Esophagus muscularis mucosa (tissue), 4 donors: ENCODE measurements around the gene EI24. TPM values are rescaled to one million over a fixed set of nuclear protein-coding genes. Genes with fewer than 3 reads are reported as not detected.
A peak's percentile ranks its signal among the peaks of the same experiment; 100 is the strongest.

Source experiments
- DNase-seq: peaks from one replicate; pipeline ENCODE4 v3.0.0-alpha.2; 2017; ENCODE audit errors: extremely low spot score
- H3K27ac ChIP-seq, 4 donors: fragments of 200-600 bp; sonication (generic); replicated peaks in 1 of 4; 1 replicate in 3 of 4; 2 replicates in 1 of 4; pipeline ENCODE4 v1.5.1; 2016 to 2019; ENCODE audit warnings: mild to moderate bottlenecking in 1 of 4
- H3K27me3 ChIP-seq, 4 donors: fragments of 200-600 bp; sonication (generic); one replicate each; pipeline versions ENCODE4 v1.5.1 to v1.6.0; 2016 to 2019
- H3K36me3 ChIP-seq, 4 donors: fragments of 200-600 bp; sonication (generic); one replicate each; pipeline ENCODE4 v1.5.1; 2016 to 2019
- H3K4me1 ChIP-seq, 4 donors: fragments of 200-600 bp; sonication (generic); one replicate each; pipeline ENCODE4 v1.5.1; 2016 to 2019
- H3K4me3 ChIP-seq, 4 donors: fragments of 200-600 bp; sonication (generic); 1 replicate in 2 of 4; 2 replicates in 2 of 4; pipeline ENCODE4 v1.5.1; 2016 to 2019; ENCODE audit warnings: mild to moderate bottlenecking in 4 of 4, moderate library complexity in 1 of 4
- H3K9me3 ChIP-seq, 4 donors: fragments of 200-600 bp; sonication (generic); 1 replicate in 3 of 4; 2 replicates in 1 of 4; pipeline ENCODE4 v1.5.1; 2016 to 2019
- EP300 ChIP-seq: sonication (generic); formaldehyde crosslinking; IDR thresholded peaks from one replicate; pipeline ENCODE4 v1.6.1; 2017; ENCODE audit warnings: antibody characterized with exemption
- POLR2A ChIP-seq: fragments of 450-650 bp; IDR thresholded peaks from one replicate; pipeline ENCODE4 v1.6.1; 2017; ENCODE audit warnings: antibody characterized with exemption, moderate library complexity, mild to moderate bottlenecking, low read depth
- POLR2AphosphoS5 ChIP-seq, 2 donors: sonication (generic); formaldehyde crosslinking; IDR thresholded peaks; one replicate each; pipeline ENCODE4 v1.6.1; 2017; ENCODE audit warnings: antibody characterized with exemption in 2 of 2
- WGBS: methylation state at CpG from one replicate; pipeline ENCODE4 v1.1.5; 2018; 5-methylcytosine and 5-hydroxymethylcytosine counted together
- intact Hi-C: fragments of 100-400 bp; cut with DNase I; formaldehyde crosslinking; loops from one replicate; pipeline ENCODE4 v1.15.1; 2023
- total RNA-seq, 4 donors: library from RNA; depleted of rRNA; stranded (reverse); fragments of >200 nt; gene quantifications; one replicate each; pipeline versions ENCODE4 v1.1.0 to v1.2.1, GENCODE V29; 2016
- TF ChIP-seq, protein P1 (sequence below), 3 experiments: fragments of 200-600 bp in 2 of 3; fragments of 450-650 bp in 1 of 3; sonication (generic) in 2 of 3; IDR thresholded peaks; one replicate each; pipeline ENCODE4 v1.5.1; 2017 to 2019; ENCODE audit warnings: antibody characterized with exemption in 3 of 3, mild to moderate bottlenecking in 2 of 3, moderate library complexity in 1 of 3

EI24 gene
- total RNA-seq, 4 donors from 2014 or later: 65.4 to 81.3 (median 75.0) TPM

DNA sequence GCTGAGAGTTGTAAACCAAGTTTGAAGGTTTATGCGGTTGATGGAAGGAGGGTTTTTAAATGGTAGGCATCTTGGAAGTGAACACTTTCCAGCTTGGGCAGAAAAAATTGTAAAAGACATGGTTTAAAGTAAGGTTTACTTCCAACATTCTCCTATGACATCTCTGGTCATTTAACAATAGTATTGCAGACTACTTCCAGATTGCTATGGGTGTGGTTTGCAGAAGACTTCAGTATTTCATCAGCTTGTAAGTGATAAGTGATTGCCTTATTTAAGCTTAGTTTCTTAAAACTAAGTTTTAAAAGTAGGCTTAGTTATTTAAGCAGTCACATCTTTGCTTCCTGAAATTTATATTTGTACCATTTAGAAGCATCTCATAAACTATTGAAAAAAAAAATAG lies 16.2 kb downstream of the EI24 start:
- no peak overlapping the region for H3K4me3 ChIP-seq
- no peaks in the 10 kb centered on the region for H3K27me3 ChIP-seq
- no peak overlapping the region for H3K27ac ChIP-seq
- H3K36me3 ChIP-seq: peaks cover 36 to 49% (median 40%) of the 10 kb centered on the region in 4 donors
- WGBS: 97% methylated on average over 1 of the region's 1 CpG
- H3K9me3 ChIP-seq: no peaks in the 10 kb centered on the region
- intact Hi-C loops: no loop called here
- TF ChIP-seq POLR2A: no peak
- TF ChIP-seq EP300: no peak
- TF ChIP-seq POLR2AphosphoS5 (IDR thresholded peaks at IDR 0.05): no peak
- TF ChIP-seq, protein P1, sequence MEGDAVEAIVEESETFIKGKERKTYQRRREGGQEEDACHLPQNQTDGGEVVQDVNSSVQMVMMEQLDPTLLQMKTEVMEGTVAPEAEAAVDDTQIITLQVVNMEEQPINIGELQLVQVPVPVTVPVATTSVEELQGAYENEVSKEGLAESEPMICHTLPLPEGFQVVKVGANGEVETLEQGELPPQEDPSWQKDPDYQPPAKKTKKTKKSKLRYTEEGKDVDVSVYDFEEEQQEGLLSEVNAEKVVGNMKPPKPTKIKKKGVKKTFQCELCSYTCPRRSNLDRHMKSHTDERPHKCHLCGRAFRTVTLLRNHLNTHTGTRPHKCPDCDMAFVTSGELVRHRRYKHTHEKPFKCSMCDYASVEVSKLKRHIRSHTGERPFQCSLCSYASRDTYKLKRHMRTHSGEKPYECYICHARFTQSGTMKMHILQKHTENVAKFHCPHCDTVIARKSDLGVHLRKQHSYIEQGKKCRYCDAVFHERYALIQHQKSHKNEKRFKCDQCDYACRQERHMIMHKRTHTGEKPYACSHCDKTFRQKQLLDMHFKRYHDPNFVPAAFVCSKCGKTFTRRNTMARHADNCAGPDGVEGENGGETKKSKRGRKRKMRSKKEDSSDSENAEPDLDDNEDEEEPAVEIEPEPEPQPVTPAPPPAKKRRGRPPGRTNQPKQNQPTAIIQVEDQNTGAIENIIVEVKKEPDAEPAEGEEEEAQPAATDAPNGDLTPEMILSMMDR (IDR thresholded peaks at IDR 0.05): no peak
- no peak for DNase-seq
- no peaks in the 10 kb centered on the region for H3K4me1 ChIP-seq

DNA sequence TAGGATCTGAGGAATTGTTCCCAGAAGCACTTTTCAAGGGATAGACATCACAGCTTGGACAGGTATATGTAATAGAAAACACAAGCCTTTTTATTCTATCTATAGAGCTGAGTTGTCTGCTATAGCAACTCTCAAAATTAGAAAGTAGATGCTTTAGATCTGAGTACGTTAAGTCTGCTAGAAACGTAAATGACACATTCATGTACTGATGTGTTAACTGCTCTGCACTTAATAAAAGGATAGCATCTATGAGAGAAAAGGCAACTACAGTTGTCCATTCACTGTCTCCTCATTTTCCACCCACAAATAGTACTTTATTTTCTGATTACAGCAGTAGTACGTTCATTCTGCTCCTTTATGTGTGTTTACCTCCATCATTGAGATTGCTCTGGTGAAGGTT lies 17.3 kb downstream of the EI24 start:
- no peaks in the 10 kb centered on the region for H3K27me3 ChIP-seq
- intact Hi-C loops: no loop called here
- no peak overlapping the region for H3K27ac ChIP-seq
- H3K4me3 ChIP-seq: no peak overlapping the region
- no peak for TF ChIP-seq POLR2A
- DNase-seq: no peak
- H3K4me1 ChIP-seq: peaks cover 0 to 9% (median 8%) of the 10 kb centered on the region in 4 donors
- H3K9me3 ChIP-seq: no peaks in the 10 kb centered on the region
- WGBS: 83% methylated on average over 3 of the region's 3 CpGs
- H3K36me3 ChIP-seq: peaks cover 24 to 38% (median 29%) of the 10 kb centered on the region in 4 donors

DNA sequence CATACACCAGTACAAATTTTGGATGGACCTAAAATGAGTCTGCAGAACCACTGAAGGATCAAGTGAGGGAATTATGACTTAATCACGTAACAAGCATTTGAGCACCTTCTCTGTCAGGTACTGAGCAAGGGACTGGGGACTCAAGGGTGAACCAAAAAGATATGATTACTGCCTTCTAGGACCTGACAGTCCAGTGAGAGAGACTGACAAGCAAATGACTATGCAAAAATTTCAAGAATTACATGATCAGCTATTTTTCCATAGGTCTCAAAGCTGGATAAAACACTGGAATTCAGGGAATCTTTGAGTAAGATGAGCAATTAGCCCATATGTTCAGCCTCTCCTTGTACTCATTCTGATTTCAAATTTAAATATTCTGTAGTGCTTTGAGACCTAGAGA lies 18.2 kb downstream of the EI24 start:
- H3K27ac ChIP-seq: no peak overlapping the region
- intact Hi-C loops: no loop called here
- TF ChIP-seq POLR2AphosphoS5 (IDR thresholded peaks at IDR 0.05) (no peak), EP300 (no peak), POLR2A (no peak)
- TF ChIP-seq, protein P1 (IDR thresholded peaks at IDR 0.05): no peak
- no peak for DNase-seq
- H3K4me3 ChIP-seq: no peak overlapping the region
- no peaks in the 10 kb centered on the region for H3K27me3 ChIP-seq
- peaks cover 17 to 29% (median 21%) of the 10 kb centered on the region in 4 donors for H3K36me3 ChIP-seq
- peaks cover 0 to 10% (median 9%) of the 10 kb centered on the region in 4 donors for H3K4me1 ChIP-seq
- H3K9me3 ChIP-seq: no peaks in the 10 kb centered on the region
- 93% methylated on average over 1 of the region's 1 CpG for WGBS

DNA sequence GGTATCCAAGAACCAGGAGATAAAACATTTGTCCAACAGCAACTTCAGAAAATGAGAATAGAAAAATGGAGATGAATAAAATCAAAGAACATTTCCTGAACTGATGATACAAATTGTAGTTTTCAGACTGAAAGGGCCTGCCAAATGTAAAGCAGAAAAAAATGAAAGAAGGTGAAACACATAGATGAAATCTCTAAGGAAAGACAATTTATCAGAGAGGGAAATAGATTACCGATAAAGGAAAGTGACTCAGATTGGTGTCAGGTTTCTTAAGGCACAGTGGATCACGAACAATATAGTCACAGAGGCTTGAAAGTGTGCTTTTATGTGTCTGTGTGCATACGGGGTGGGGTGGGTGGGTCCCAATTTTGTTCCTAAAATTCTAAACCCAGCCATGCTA lies 19.2 kb downstream of the EI24 start:
- DNase-seq: no peak
- Histone ChIP-seq H3K27me3 (no peaks in the 10 kb centered on the region), H3K4me1 (peaks cover 4 to 16% (median 13%) of the 10 kb centered on the region in 4 donors), H3K9me3 (no peaks in the 10 kb centered on the region), H3K36me3 (peaks cover 8 to 19% (median 11%) of the 10 kb centered on the region in 4 donors), H3K27ac (no peak overlapping the region), H3K4me3 (no peak overlapping the region)
- TF ChIP-seq, protein P1 (IDR thresholded peaks at IDR 0.05): no peak
- TF ChIP-seq EP300 (no peak), POLR2A (no peak), POLR2AphosphoS5 (IDR thresholded peaks at IDR 0.05) (no peak)
- 69% methylated on average over 3 of the region's 3 CpGs for WGBS
- intact Hi-C loops: no loop called here

DNA sequence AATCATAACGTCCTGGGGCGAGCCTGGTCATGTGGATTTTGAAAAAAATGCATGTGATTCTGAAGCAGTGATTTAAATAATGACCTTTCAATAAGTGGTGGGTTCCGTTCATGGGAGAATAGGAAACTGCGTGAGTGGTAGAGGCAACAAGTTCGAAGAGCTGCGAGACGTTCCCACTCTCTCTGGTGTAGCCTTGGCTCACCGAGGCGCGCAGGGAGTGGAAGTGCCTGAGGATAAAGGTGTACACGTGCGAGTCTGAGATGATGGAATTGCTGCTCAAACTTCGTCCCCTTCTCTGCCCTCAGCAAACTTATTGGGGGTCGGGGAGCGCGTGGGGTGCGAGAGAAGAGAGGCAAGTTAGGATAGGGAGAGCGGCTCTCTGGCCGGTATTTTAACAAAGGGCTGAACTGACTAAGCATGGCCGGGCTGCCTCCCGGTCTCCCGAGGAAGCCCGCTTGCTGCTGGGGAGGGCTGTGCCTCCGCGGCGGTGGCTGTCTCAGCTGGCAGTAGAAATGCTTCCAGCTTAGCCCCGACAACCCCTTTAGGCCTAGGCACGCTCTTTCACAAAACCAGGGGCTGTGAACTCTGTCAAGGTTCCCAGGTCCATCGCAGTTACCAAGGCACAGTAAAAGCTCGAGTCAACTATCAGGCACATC lies 22.5 kb downstream of the EI24 start:
- H3K4me3 ChIP-seq: peak overlapping the region; percentile 79 to 92 (median 86)
- peaks cover 13 to 46% (median 32%) of the 10 kb centered on the region in 4 donors for H3K4me1 ChIP-seq
- intact Hi-C loops: no loop called here
- no peaks in the 10 kb centered on the region for H3K27me3 ChIP-seq
- H3K36me3 ChIP-seq: peaks cover 0 to 5% (median under 1%) of the 10 kb centered on the region in 4 donors
- no peak for DNase-seq
- H3K9me3 ChIP-seq: no peaks in the 10 kb centered on the region
- WGBS: under 1% methylated on average over 29 of the region's 30 CpGs
- TF ChIP-seq POLR2AphosphoS5 (IDR thresholded peaks at IDR 0.05): no peak
- TF ChIP-seq EP300: no peak
- TF ChIP-seq POLR2A: no peak
- TF ChIP-seq, protein P1 (IDR thresholded peaks at IDR 0.05): no peak
- peak overlapping the region; percentile 95 to 99 (median 98) for H3K27ac ChIP-seq
